ENCODE measurements around the gene TEX29.

TEX29 gene

DNA sequence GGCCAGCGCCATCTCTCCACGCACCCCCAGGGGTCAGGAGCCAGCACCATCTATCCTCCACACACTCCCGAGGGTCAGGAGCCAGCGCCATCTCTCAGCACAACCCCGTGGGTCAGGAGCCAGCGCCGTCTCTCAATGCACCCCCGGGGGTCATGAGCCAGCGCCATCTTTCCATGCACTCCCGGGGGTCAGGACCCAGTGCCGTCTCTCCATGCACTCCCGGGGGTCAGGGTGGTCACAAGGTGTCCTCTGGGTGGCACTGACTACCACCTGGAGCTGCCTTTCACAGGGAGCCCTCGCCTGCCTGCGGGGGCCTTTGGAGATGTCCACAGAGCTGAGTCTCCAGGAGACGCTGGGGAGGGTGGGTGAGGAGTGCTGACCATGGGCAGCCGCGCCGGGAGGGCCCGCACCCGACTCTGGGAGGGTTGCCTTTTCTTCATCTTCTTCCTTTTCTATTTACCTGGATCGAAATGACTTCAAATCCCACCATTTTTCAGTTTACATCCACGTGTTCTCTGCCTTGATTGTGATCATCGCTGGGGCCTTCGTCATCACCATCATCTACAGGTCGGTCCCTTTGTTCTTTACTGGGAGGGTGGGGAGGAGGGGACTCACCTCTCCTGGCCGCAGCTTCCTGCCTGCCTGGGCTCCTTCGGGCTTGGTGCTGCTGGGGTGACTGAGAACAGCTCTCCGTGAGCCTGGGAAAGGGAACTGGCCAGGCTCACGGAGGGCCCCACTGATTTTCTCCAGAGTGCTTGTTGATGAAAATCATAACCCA is 19.1 kb downstream of the TEX29 start:
- no peak for DNase-seq (ENCODE audit: low read depth in 1 of 2, low spot score in 1 of 2)

DNA sequence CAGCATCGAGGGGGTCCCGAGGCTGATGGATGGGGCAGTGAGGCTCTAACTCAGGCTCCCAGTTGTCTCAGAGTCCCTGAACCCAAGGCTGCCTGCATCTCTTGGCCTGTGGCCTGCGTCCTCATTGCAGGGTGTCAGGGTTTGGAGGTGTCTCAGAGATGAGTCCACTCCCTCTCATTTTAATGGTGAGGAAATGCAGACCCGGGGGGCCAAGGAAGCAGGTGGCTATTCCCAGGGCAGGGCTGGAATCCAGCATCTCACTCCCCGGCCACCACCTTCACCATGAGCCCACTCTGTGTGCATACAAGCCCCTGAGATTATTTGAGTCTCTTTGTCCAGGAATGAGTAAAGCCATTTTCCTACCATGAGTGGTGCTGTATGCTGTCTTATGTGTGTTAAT is 21.4 kb downstream of the TEX29 start:
- DNase-seq (ENCODE audit: low read depth in 1 of 2, low spot score in 1 of 2), result no peak

DNA sequence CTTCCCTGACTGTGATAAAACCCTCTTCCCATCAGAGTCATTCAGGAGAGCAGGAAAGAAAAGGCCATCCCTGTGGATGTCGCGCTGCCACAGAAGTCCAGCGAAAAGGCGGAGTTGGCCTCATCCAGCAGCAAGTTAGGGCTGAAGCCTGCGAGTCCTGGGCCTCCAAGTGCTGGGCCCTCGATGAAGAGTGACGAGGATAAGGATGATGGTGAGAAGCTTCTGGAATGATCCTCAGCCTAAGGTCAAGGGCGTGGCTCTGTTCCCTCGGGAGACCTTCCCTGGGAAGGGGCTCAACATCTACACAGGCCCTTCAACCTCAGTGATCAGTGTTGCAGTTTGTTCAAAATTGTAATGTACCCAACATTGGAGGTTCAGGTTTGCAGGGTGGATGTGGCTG is 22.3 kb downstream of the TEX29 start:
- no peak for DNase-seq (ENCODE audit: low read depth in 1 of 2, low spot score in 1 of 2)

DNA sequence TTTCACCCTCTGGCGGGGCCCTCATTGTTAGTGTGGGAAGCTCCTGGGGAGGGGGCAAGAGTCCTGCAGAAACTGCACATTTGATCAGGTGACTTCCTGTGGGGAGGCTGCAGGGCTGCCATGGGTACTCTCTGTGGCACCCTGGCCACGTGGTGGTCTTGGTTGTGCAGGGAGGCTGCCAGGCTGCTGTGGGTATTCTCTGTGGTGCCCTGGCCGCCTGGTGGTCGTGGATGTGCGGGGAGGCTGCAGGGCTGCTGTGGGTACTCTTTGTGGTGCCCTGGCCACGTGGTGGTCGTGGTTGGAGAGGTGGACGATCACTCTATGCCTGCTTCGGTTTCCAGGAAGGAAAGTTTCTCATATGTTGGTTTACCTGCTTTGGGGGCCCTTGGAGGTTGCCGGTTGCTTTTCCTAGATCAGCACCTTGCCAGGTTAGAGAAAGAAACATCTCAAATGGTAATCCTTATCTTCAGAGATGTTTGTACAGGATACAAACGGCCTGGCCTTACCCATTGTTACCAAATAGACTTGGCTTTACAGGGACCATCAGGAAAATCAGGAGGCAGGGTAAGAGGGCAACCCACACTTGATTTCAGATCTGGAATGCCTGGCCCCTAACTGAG is 22.9 kb downstream of the TEX29 start:
- no peak for DNase-seq (ENCODE audit: low read depth in 1 of 2, low spot score in 1 of 2)

DNA sequence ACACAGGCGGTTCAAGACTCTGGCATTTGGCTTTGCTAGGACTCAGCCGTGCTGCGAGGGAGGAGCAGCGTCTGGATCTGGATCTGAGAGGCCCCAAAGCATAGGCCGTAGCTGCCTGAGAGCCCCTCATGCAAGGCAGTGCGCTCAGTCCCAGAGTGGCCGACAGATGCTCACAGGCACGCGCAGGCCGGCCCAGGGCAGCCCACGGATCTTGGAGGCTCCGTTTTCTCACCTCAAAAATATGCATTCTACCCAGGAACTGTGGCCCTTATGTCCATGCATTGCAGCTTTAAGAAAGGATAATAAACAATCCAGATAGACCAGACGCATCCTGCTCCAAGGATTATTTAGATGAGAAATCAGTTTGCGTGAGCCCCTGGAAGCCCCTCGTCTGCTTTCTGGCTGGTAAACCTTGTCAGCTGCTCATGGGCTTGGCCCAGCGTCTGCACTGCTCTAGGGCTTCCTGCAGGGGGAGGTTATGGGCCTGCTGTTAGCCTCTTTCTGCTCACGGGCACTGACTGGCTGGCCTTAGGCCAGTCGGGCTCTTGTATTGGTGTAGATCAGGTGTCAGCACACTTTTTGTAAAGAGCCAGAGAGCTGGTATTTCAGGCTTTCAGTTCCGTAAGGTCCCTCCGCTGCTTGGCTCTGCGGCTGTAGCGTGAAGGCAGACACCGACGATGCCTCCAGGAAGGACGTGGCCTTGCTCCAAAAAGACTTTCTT is 24.2 kb downstream of the TEX29 start:
- DNase-seq (ENCODE audit: low read depth in 1 of 2, low spot score in 1 of 2), result no peak

DNA sequence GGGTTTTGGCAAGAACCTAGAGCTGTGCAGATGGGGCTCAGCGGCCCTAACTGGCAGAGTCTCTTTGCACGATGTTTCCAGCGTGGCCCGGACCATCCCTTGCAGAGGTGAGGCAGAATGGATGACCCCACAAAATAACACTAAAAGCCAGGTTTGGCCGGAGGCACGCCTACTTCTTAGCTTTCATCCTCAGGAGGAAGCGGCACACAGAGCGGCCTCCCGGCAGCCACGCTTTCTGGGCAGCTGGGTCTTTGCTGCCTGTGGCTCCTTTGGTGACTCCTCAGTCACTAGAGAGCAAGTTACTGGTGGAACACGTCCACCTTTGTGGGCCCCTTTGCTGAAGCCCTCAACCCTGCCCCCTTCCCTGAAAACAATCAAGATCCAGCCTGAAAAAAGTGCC is 25.2 kb downstream of the TEX29 start:
- DNase-seq (ENCODE audit: low read depth in 1 of 2, low spot score in 1 of 2), result no peak

DNA sequence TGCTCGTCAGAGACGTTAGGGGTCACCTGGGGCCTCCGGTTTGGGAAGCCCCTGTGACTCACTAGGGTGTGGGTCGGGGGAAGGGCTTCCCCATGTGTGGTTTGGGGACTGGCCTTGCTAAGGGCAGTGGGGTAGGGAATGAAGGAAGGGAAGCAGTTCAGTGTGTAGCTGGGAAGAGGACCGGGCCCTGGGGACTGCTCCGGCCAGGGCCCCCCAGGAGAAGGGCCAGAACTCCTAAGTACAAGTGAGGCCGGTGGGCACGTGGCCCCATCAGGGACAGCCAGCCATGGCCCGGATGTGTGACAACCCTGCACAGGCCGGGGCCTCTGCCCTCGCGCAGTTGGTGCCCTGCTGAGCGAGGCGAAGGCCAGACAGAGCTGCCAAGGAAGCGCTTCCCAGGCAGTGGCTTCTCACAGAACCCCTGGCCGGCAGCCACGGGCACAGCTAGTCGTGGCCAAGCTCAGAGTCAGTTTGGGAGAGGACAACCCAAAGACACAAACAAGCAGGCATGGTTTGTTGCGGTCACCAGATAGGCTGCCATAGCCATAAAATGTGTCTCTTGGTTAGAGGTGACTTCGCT is 25.7 kb downstream of the TEX29 start:
- no peak for DNase-seq (ENCODE audit: low read depth in 1 of 2, low spot score in 1 of 2)

DNA sequence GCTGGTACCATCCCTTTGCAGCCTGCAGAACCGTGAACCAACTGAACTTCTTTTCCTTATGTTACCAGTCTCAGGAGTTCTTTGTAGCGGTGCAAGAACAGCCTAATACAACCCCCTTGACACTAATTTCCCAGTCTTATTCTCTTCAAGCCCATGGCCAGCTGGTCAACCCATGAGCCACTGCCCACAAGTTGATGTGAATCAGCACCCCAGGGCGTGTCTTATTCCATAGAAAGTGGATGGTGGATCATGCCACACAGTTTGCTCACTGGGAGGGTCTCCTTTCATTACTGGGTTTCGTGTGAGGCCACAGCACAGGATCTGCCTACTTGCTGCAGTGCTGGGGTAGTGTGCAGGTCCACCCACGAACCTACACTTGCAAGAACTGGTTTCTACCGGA is 27.0 kb downstream of the TEX29 start:
- DNase-seq (ENCODE audit: low read depth in 1 of 2, low spot score in 1 of 2), result no peak

DNA sequence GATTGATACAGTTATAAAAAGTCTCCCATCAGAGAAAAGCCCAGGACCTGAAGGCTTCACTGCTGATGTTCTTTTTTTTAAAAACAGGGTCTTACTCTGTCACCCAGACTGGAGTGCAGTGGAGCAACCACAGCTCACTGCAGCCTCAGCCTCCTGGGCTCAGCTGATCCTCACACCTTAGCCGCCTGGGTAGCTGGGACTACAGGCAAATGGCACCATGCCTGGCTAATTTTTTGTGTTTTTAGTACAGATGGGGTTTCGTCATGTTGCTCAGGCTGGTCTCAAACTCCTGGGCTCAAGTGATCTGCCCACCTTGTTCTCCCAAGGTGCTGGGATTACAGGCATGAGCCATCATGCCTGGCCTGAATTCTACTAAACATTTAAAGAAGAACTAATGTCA is 33.1 kb downstream of the TEX29 start:
- no peak for DNase-seq (ENCODE audit: low read depth in 1 of 2, low spot score in 1 of 2)

DNA sequence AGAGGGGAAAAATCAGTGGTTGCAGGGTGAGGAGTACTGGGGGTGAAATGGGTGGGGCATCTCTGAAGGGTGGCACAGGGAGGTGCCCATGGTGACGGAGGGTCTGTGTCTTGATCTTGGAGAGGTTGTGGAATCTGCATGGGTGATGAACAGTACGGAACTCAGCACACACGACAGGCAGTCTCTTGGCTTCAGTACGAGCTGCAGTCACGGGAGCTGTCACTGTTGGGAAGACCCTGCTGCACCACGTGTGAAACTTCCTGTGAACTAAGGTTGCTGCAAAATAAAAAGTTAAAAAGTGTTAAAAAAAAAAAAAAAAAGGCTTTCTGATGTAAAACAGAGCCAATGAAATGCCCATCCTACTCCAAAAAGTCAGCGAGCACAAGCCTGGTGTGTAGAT is 34.3 kb downstream of the TEX29 start:
- no peak for DNase-seq (ENCODE audit: low read depth in 1 of 2, low spot score in 1 of 2)

DNA sequence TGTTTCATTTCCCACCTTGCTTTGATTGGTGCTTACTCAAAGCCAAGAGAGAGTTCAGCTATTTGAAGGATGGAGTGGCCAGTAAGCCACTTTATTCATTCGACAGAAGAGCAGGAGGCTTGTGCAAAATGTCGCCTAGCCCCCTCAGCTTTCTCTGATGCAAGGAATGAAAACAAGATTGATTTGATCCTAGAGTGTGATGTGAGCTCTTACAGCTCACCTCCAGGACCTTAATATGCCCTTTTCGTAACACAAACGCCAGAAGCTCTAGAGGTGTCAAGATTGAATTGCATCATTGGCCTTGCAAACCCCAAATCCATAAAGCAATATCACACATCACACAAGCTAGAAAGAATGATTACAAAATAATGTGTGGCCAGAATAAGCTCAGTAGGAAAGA is 36.4 kb downstream of the TEX29 start:
- DNase-seq (ENCODE audit: low read depth in 1 of 2, low spot score in 1 of 2), result no peak

DNA sequence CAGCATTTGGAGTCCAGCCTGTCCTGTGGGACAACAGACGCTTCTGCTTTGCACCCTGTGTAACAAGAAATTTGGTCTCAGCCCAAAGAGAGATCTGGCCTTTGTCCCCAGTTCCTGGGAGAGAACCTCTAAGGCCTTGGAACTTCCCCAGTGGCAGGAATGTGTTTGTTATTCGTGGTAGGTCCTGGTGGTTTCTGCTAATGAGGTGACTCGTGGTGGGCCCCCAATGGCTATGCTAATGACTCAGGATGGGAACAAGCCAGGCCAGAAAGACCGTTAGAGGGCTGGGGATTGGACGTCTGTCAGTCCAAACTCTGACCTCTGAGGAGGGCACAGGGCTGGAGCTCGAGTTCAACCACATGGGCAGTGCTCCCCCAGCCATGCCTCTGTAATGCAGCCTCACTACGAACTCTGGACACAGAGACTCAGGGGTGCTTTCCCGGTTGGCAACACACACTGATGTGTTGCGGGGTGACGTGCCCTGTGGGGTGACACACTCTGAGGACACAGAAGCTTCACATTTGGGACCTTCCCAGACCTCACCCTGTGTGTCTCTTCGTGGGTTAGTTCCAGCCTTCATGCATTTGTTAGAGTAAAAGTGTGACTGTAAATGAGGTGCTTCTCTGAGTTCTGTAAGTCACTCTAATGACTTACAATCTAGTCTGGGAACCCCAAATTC is 38.9 kb downstream of the TEX29 start:
- no peak for DNase-seq (ENCODE audit: low read depth in 1 of 2, low spot score in 1 of 2)

DNA sequence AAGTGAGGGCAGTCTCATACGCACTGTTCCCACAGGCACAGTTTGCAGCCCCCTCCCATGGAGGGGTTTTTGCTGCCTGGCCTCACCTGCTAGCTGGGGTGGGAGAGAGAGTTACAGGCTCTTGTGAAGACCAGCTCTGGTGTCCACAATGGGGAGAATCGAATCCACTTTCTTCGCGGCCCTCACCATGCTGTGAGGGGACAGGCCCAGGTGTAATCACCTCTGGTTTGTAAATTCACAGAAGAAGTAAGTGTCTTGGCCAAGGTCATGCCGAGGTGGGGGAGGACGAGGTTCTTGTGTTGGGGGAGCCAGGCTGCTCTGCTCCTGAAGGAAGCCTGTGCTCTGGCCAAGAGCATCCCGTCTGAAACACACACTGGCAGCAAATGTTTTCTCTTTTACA is 39.5 kb downstream of the TEX29 start:
- no peak for DNase-seq (ENCODE audit: low read depth in 1 of 2, low spot score in 1 of 2)

DNA sequence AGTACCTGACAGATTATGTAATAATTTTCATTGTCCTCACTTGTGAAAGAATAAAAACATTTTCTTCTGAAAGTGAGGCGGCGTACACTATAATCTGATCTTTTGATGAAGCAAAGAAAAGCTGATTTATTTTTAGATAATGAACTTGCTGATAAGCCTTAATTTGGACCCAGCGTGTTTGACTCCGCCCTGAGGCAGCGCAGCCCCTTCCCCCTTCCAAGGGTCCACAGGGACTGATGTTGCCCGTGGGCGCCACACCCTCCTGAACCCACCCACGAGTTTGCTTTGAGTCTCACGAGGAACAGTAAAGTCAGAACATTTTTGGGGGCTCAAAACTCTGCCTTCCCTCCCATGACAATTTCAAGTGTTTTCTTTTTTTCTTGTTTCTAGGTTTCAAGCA is 40.0 kb downstream of the TEX29 start:
- no peak for DNase-seq (ENCODE audit: low read depth in 1 of 2, low spot score in 1 of 2)

DNA sequence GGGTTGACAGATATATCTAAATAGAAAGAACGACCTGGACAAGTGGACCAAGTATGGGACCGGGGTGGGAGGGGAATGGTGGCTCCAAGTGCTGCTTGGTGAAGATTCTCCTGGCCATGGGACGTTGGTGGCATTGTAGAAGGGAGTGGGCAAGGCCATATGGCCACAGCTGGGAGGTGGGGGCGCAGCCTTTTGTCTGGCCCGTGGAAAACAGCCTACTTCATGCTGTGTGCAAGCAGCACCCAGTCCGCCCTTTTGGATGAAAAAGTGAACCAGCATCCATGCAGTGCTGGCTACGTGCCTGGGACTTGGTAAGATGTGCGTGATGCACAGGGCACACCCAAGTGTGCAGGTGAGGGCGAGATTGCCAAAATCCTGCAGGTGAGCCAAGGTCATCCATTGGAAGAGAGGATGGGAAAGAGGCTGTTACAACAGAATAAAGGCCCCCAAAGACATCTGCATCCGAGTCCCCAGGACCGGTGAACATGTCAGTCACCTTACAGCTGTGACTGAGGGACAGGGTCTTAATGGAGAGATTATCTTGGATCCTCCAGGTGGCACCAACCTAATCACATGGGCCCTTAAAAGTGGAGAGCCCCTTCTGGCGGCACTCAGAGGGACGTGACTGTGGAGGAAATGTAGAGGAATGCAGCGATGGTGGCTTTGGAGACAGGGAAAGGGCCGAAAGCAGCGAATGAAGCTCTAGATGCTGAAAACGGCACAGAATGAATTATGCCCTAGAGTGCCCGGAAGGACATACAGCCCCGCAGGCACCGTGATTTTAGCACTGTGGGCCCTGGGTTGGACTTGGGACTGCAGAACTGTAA is 40.8 kb downstream of the TEX29 start:
- no peak for DNase-seq (ENCODE audit: low read depth in 1 of 2, low spot score in 1 of 2)

DNA sequence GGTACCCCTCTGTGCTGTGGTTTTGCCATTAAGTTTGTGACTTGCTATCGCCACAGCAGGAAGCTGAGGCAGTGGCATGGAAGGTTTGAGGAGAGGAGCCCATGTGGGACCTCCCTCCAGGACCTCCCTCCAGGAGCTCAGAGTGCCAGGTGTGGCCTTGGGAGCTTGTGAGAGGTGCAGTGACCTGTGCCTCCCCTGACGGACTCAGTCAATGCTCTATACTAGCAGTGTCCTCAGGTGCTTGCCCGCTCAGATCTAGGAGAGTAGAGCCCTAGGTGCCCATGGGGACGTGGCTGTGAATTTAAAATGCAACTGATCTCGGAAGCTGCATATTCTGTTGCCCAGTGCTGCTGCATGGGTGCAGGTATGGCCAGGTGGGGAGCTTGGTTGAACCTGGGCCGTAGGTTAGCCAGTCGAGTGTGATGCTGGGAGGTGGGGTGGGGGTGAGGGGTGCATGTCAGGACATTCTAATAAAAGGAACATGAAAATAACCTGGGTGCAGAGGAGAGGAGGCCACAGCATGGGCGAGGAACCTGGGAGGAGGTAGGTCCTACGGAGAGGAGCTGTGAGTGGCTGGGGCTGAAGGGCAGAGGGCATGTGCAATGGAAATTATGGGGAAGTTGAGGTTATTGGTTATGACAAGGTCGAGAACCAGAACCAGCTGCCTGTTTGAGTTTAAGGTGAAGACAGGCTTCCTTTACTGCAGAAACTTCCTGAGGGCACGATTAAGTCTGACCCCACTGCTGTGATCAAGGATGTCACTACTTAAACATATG is 41.6 kb downstream of the TEX29 start:
- no peak for DNase-seq (ENCODE audit: low read depth in 1 of 2, low spot score in 1 of 2)

DNA sequence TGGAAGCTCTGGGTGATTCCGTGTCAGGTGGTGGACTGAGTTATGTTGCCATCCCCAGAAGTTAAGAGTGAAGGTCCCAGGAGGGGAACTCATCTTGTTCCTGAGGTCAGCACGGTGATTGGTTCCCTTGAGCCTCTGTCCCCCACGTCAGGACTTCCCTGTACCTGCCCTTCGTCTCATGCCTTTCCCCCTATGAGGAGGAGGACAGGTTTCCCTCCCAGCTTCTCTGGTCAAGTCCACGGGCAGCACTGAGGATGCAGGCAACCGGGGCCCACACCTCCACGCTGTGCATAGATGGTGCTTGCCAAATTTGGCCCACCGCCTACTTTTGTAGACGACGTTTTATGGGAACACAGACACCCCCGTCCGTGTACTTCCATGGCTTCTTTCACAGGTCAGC is 42.7 kb downstream of the TEX29 start:
- no peak for DNase-seq (ENCODE audit: low read depth in 1 of 2, low spot score in 1 of 2)

DNA sequence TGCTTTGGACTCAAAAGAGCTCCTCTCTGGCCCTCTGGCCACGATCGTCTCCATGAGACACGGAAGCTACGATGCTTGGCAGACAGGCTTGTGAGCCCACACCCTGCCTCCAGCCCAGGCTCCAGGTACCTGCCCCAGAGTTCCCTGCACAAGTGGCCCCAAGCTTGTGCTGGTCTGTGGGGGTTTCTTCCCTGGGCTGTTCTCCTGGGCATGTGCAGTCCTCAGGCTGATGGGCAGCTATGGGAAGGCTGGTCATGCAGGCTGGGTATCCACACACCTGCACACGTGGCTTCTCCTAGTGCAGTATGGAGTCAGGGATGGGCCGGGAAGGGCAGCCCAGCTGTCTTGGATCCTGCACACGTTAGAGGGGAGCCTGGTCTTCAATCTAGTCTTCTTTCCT is 43.1 kb downstream of the TEX29 start:
- DNase-seq (ENCODE audit: low read depth in 1 of 2, low spot score in 1 of 2), result no peak

DNA sequence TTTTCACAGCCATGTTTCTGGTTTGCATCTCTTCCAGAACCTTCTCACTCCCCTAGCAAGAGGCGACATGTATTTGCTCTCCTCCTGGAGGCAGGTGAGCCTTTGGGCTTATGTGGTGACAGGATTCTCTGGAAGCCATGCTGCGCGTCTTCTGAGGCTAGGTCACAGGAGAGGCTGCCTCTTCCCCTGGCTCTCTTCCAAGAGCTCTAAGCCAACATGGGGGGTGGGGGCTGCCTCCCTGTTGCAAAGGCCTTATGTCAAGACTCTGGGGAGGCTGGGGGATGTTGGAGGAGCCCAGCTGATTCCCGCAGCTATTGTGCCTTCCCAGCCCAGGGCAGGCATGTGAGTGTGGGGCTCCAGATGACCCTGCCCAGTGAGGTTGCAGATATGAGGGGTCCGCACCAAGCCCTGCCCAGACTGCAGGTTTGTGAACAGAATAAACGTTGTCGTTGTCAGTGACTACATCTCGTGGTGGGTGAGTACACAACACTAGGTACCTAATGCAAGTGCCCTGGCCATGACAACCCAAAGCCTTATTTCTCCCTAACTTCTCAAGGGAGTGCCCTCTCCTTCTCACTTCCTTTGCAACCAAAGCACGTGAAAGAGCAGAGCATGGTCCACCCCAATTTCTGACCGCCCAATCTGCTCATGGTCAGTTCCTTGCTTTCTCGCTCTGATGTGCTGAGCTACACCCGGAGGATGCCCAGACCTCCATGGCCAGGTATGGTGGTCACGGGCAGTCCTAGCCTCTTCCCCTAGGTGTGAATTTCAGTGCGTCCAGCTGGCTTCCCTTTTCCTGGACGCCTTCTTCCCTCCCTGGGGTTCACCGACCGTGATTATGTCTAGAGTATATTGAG is 44.9 kb downstream of the TEX29 start:
- no peak for DNase-seq (ENCODE audit: low read depth in 1 of 2, low spot score in 1 of 2)
